Activated CD4-positive, alpha-beta memory T cell treated with anti-CD3 and anti-CD28 coated beads, Interleukin-2, amount 10 ng/mL, durations not matched to agents 7 days and 5 days (primary cell): ENCODE results near the gene COL17A1. TPM values are rescaled to one million over a fixed set of nuclear protein-coding genes. Genes with fewer than 3 reads are reported as not detected.

Source experiments
- CTCF ChIA-PET: fragments of 350-600 bp; sonication (Branson Sonifier 250); formaldehyde crosslinking; loops from one replicate; lab custom pipeline; 2021; ENCODE audit warnings: antibody characterized with exemption, inconsistent platforms; lab: Charles Lee
- POLR2A ChIA-PET: fragments of 350-600 bp; sonication (Branson Sonifier 250); formaldehyde crosslinking; loops from one replicate; lab custom pipeline; 2021; ENCODE audit warnings: antibody characterized with exemption; lab: Charles Lee
- DNase-seq: peaks from one replicate; pipeline ENCODE4 v3.0.0-alpha.2; 2020
- H3K27ac Mint-ChIP-seq: one replicate; pipeline ENCODE4 v1.8.0; 2021; ENCODE audit warnings: mild to moderate bottlenecking, mixed read lengths
- H3K27me3 Mint-ChIP-seq: one replicate; pipeline ENCODE4 v1.8.0; 2021; ENCODE audit warnings: mixed read lengths
- H3K36me3 Mint-ChIP-seq: one replicate; pipeline ENCODE4 v1.8.0; 2021; ENCODE audit warnings: low read depth, mixed read lengths
- H3K4me1 Mint-ChIP-seq: one replicate; pipeline ENCODE4 v1.8.0; 2021; ENCODE audit warnings: mixed read lengths
- H3K4me3 Mint-ChIP-seq: one replicate; pipeline ENCODE4 v1.8.0; 2021; ENCODE audit warnings: mild to moderate bottlenecking, mixed read lengths
- H3K9me3 Mint-ChIP-seq: one replicate; pipeline ENCODE4 v1.8.0; 2021; ENCODE audit warnings: mixed read lengths
- total RNA-seq, 2 experiments: library from RNA; stranded (reverse); gene quantifications; one replicate each; pipeline ENCODE4 v1.2.3, GENCODE V29; 2021

COL17A1 gene
- total RNA-seq: not detected

GRCh38 chr10:104085801-104086400, at the start of gene COL17A1:
Gene COL17A1, minus strand, starts transcription at chr10:104085880. Its CDS starts 5,207 bp downstream, at chr10:104080673.
- Mint-ChIP-seq H3K9me3 (no peaks in the 10 kb centered on the region), H3K4me1 (no peaks in the 10 kb centered on the region), H3K4me3 (no peak within 1 kb of the TSS), H3K27me3 (peaks cover 1% of the 10 kb centered on the region), H3K36me3 (no peaks in the 10 kb centered on the region), H3K27ac (no peak within 1 kb of the TSS)
- ChIA-PET POLR2A (no interaction called here), CTCF (no interaction called here)
- no peak for DNase-seq

- peaks cover 12% of the 10 kb centered on the region for H3K4me1 Mint-ChIP-seq
- H3K27ac Mint-ChIP-seq: no peak overlapping the region
- peaks cover 13% of the 10 kb centered on the region for H3K27me3 Mint-ChIP-seq
- DNase-seq: no peak
- H3K4me3 Mint-ChIP-seq: no peak overlapping the region
- CTCF ChIA-PET: interaction anchor here (1.3 kb wide), 1 partner anchor 244 kb away, joined by 3 read pairs; no protein-coding TSS in a partner anchor
- H3K36me3 Mint-ChIP-seq: peaks cover 22% of the 10 kb centered on the region
- POLR2A ChIA-PET: interaction anchor here (1.8 kb wide), 1 partner anchor 8 kb away, joined by 5 read pairs; the partner anchor contains the start of gene SFR1
- H3K9me3 Mint-ChIP-seq: no peaks in the 10 kb centered on the region
These were observed 44.4 kb upstream of the COL17A1 start for GRCh38 chr10:104130041-104130440.

- peaks cover 22% of the 10 kb centered on the region for H3K4me1 Mint-ChIP-seq
- no peak overlapping the region for H3K27ac Mint-ChIP-seq
- no peak overlapping the region for H3K4me3 Mint-ChIP-seq
- CTCF ChIA-PET: interaction anchor here (0.8 kb wide), 1 partner anchor 14 kb away, joined by 3 read pairs; no protein-coding TSS in a partner anchor
- DNase-seq: no peak
- peaks cover 9% of the 10 kb centered on the region for H3K27me3 Mint-ChIP-seq
- H3K36me3 Mint-ChIP-seq: peaks cover 30% of the 10 kb centered on the region
- POLR2A ChIA-PET: no interaction called here
- H3K9me3 Mint-ChIP-seq: no peaks in the 10 kb centered on the region
These were observed 42.5 kb upstream of the COL17A1 start for GRCh38 chr10:104128214-104128613.

GRCh38 chr10:104127411-104127810, 41.7 kb upstream of the COL17A1 start:
- POLR2A ChIA-PET: no interaction called here
- Mint-ChIP-seq H3K27ac (no peak overlapping the region), H3K36me3 (peaks cover 30% of the 10 kb centered on the region), H3K27me3 (peaks cover 1% of the 10 kb centered on the region), H3K4me3 (no peak overlapping the region), H3K9me3 (no peaks in the 10 kb centered on the region), H3K4me1 (peaks cover 28% of the 10 kb centered on the region)
- CTCF ChIA-PET: interaction anchor here (0.8 to 1.2 kb wide), 2 partner anchors 15 to 147 kb away, joined by 3 read pairs; no protein-coding TSS in a partner anchor
- DNase-seq: no peak

- CTCF ChIA-PET: interaction anchor here (0.6 to 4.6 kb wide), 9 partner anchors 13 to 237 kb away, joined by 3 to 56 read pairs (median 3); partner anchors contain the start of gene GSTO1
- H3K4me1 Mint-ChIP-seq: peaks cover 44% of the 10 kb centered on the region
- no peak for DNase-seq
- POLR2A ChIA-PET: interaction anchor here (0.7 to 4.3 kb wide), 15 partner anchors 23 to 236 kb away, joined by 3 to 52 read pairs (median 17); partner anchors contain the start of genes GSTO1, SLK and STN1
- peaks cover 30% of the 10 kb centered on the region for H3K36me3 Mint-ChIP-seq
- no peaks in the 10 kb centered on the region for H3K27me3 Mint-ChIP-seq
- peak overlapping the region; percentile 80 for H3K4me3 Mint-ChIP-seq
- peak overlapping the region; percentile 63 for H3K27ac Mint-ChIP-seq
- no peaks in the 10 kb centered on the region for H3K9me3 Mint-ChIP-seq
These were observed 37.7 kb upstream of the COL17A1 start for GRCh38 chr10:104123397-104123796.

- H3K9me3 Mint-ChIP-seq: no peaks in the 10 kb centered on the region
- peaks cover 43% of the 10 kb centered on the region for H3K4me1 Mint-ChIP-seq
- POLR2A ChIA-PET: interaction anchor here (0.6 to 4.3 kb wide), 52 partner anchors 8 to 538 kb away, joined by 3 to 52 read pairs (median 6); partner anchors contain the start of genes CFAP43, CFAP58, GSTO1 and GSTO2
- DNase-seq: no peak
- peak overlapping the region; percentile 80 for H3K4me3 Mint-ChIP-seq
- peaks cover 30% of the 10 kb centered on the region for H3K36me3 Mint-ChIP-seq
- peak overlapping the region; percentile 98 for H3K27ac Mint-ChIP-seq
- CTCF ChIA-PET: interaction anchor here (0.6 to 4.6 kb wide), 41 partner anchors 10 to 436 kb away, joined by 3 to 56 read pairs (median 5); partner anchors contain the start of genes CFAP58 and GSTO1
- H3K27me3 Mint-ChIP-seq: peaks cover 3% of the 10 kb centered on the region
These were observed 36.8 kb upstream of the COL17A1 start for GRCh38 chr10:104122225-104123107.

GRCh38 chr10:104121485-104122224, 36.0 kb upstream of the COL17A1 start, which contains the start of gene SFR1:
Gene SFR1, plus strand, starts transcription at chr10:104122171. Its CDS starts 13 bp downstream, at chr10:104122184.
- ChIA-PET POLR2A (interaction anchor here (0.6 to 4.3 kb wide), 55 partner anchors 9 to 537 kb away, joined by 3 to 52 read pairs (median 5); partner anchors contain the start of genes CFAP43, CFAP58, GSTO1 and GSTO2), CTCF (interaction anchor here (0.6 to 4.6 kb wide), 42 partner anchors 9 to 436 kb away, joined by 3 to 56 read pairs (median 4); partner anchors contain the start of genes CFAP58 and GSTO1)
- Mint-ChIP-seq H3K4me1 (peaks cover 36% of the 10 kb centered on the region), H3K4me3 (peak within 1 kb of the TSS; percentile 80), H3K9me3 (no peaks in the 10 kb centered on the region), H3K36me3 (peaks cover 22% of the 10 kb centered on the region), H3K27ac (peak within 1 kb of the TSS; percentile 98), H3K27me3 (peaks cover 7% of the 10 kb centered on the region)
- peak; percentile 99 for DNase-seq

GRCh38 chr10:104120903-104121484, 35.3 kb upstream of the COL17A1 start:
- POLR2A ChIA-PET: interaction anchor here (0.9 to 4.3 kb wide), 47 partner anchors 8 to 537 kb away, joined by 3 to 52 read pairs (median 6); partner anchors contain the start of genes CFAP43, CFAP58, GSTO1 and GSTO2
- Mint-ChIP-seq H3K27me3 (peaks cover 7% of the 10 kb centered on the region), H3K27ac (peak overlapping the region; percentile 98), H3K9me3 (no peaks in the 10 kb centered on the region), H3K4me3 (peak overlapping the region; percentile 80), H3K36me3 (peaks cover 17% of the 10 kb centered on the region), H3K4me1 (peaks cover 36% of the 10 kb centered on the region)
- CTCF ChIA-PET: interaction anchor here (0.6 to 4.6 kb wide), 39 partner anchors 8 to 435 kb away, joined by 3 to 56 read pairs (median 5); partner anchors contain the start of genes CFAP58 and GSTO1
- peak; percentile 82 for DNase-seq

- Mint-ChIP-seq H3K4me1 (peaks cover 36% of the 10 kb centered on the region), H3K27ac (peak overlapping the region; percentile 98), H3K9me3 (no peaks in the 10 kb centered on the region), H3K4me3 (peak overlapping the region; percentile 80), H3K36me3 (peaks cover 14% of the 10 kb centered on the region), H3K27me3 (peaks cover 7% of the 10 kb centered on the region)
- ChIA-PET POLR2A (interaction anchor here (1.1 to 4.3 kb wide), 16 partner anchors 8 to 536 kb away, joined by 3 to 52 read pairs (median 12); partner anchors contain the start of genes GSTO2, ITPRIP and STN1), CTCF (interaction anchor here (0.6 to 4.6 kb wide), 16 partner anchors 11 to 365 kb away, joined by 3 to 27 read pairs (median 6); no protein-coding TSS in a partner anchor)
- DNase-seq: no peak
These were observed 34.8 kb upstream of the COL17A1 start for GRCh38 chr10:104120512-104120902.

GRCh38 chr10:104119996-104120395, 34.3 kb upstream of the COL17A1 start:
- Mint-ChIP-seq H3K36me3 (peaks cover 9% of the 10 kb centered on the region), H3K27ac (no peak overlapping the region), H3K4me1 (peaks cover 32% of the 10 kb centered on the region), H3K9me3 (no peaks in the 10 kb centered on the region), H3K4me3 (no peak overlapping the region), H3K27me3 (peaks cover 7% of the 10 kb centered on the region)
- ChIA-PET CTCF (interaction anchor here (1.1 to 4.6 kb wide), 3 partner anchors 10 to 230 kb away, joined by 4 to 27 read pairs (median 14); no protein-coding TSS in a partner anchor), POLR2A (interaction anchor here (1.2 to 4.3 kb wide), 4 partner anchors 10 to 226 kb away, joined by 3 to 52 read pairs (median 26); no protein-coding TSS in a partner anchor)
- DNase-seq: no peak

GRCh38 chr10:104117839-104118323, 32.2 kb upstream of the COL17A1 start:
- Mint-ChIP-seq H3K27me3 (peaks cover 8% of the 10 kb centered on the region), H3K4me1 (peaks cover 21% of the 10 kb centered on the region), H3K36me3 (no peaks in the 10 kb centered on the region), H3K9me3 (no peaks in the 10 kb centered on the region), H3K4me3 (no peak overlapping the region), H3K27ac (no peak overlapping the region)
- ChIA-PET POLR2A (no interaction called here), CTCF (no interaction called here)
- DNase-seq: no peak
